ENCODE data around the gene STARD13.

STARD13 gene

DNA sequence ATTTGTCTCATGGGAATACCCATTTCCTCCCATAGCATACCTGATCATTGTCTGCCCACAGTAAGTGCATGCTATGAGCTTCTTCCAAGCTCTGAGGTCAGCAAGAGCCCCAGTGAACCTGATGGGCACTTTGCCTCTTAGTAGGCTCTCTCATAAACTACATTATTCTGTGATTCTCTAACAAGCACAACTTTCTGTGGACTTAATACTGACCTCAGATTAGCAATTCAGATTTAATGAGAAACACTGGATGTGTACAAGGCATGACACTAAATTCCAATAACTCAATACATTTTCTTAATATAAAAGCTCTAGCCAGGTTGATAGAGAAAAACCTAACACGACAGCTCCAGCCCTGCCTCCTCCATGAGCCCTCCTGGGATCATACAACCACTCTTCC lies 23.3 kb upstream of the STARD13 start:
- no peak for DNase-seq

GRCh38 chr13:33307843-33308242 lies 22.3 kb upstream of the STARD13 start:
- no peak for DNase-seq

DNA sequence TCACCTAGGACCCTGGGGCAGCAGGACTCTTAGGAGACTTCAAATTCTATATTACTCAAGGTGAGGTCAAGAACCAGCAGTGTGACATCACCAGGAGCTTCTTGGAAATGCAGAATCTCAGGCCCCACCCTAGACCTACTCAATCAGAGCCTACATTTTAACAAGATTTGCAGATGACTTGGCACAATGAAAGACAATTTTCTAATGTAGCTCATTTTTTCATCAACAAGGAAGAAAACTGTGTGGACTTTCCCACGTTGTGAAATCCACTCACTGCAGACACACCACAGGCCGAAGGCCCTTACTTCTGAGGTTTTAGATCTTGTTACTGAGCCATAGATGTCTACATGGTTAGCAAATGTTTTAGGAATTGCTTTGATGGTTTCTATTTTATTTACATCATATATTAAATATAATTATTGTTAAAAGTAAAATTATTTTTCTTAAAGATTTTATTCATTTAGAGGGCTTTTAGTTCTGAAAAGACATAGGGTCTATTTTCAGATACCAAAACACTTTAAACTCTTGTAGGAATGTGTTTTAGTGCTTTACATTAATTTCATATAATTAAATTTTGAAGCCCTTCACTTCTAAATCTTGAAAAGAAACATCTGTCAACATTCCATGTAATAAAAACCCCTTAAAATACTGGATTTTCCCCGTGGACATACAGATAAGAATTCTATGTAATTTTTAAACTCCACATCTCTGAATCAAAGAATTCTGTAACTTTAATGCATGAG lies 18.5 kb upstream of the STARD13 start:
- no peak for DNase-seq

GRCh38 chr13:33299626-33300025 lies 14.1 kb upstream of the STARD13 start:
- no peak for DNase-seq

GRCh38 chr13:33296793-33297425 lies 11.4 kb upstream of the STARD13 start:
- no peak for DNase-seq

GRCh38 chr13:33292712-33293111 lies 7.2 kb upstream of the STARD13 start:
- DNase-seq, result no peak

GRCh38 chr13:33290421-33290965 lies 4.9 kb upstream of the STARD13 start:
- no peak for DNase-seq

DNA sequence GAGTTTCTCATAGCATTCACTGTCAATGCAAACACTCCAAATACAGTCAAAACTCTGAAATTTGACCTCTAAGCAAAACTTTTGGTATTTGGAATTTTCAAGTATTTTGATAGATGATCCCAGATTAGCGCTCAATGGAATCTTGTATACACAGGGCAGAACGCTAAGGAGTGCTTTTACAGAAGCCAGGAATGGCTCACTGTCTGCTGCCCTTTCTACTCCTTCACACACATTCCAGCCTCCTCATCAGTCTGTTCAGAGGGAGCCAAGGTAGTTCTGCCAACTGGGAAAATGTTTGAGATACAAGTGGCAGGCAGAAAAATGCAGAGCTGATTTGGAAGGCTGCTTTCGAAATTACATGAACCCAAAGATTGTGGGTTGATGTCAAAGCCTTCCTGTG lies 4.4 kb upstream of the STARD13 start:
- no peak for DNase-seq

- no peak for DNase-seq
These were observed 1.8 kb upstream of the STARD13 start for GRCh38 chr13:33287142-33287882.

DNA sequence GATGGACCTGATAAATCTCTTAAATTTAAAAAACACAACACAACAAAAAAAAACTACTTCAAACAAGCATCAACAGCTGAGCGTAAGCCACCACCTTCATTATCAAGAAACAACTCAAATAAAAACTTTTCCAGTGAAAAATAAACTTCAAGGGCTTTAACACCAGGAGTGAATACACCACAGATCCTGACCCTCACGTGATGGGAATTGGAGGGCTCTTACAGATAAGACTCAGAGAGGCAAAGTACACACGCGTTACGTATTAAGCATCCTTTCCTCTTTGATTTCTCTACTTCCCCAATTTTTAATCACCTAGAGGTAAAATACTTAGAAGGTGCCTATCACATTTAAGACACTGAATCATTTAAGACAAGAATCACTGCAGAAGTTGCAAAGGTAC lies 573 bp upstream of the STARD13 start:
- no peak for DNase-seq

GRCh38 chr13:33284916-33285315 lies 639 bp downstream of the STARD13 start:
- no peak for DNase-seq

GRCh38 chr13:33284031-33284430 lies 1.5 kb downstream of the STARD13 start:
- no peak for DNase-seq

- no peak for DNase-seq
These were observed 2.2 kb downstream of the STARD13 start for GRCh38 chr13:33283195-33283911.

DNA sequence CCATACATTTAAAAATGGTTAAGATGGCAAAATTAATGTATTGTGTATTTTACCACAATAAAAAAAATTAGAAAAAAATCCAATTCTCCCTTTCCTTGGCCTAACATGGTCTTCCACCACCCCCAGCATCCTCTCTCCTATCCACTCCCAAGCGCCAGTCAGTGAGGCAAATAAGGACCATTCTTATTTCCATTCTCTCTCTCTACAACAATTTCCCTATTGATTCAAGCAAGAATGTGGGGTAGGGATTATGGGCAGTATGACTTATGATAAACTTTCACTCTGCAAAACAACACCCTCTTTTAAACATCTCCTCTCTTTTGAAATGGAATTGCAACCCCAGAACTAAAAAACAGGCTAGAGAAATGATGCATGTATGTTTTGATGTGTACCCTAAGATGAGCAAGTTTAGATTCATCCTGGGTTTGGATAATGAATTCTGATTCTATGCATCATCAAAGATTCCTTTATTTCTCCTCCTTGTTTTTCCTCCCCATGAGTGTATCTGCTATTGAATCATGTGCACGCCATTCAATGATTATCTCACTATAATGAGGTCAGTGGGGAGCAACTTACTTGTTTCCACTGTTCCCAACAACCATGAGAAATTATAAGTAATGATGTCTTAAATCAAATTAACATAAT lies 3.5 kb downstream of the STARD13 start:
- DNase-seq, result no peak

- no peak for DNase-seq
These were observed 4.6 kb downstream of the STARD13 start for GRCh38 chr13:33280923-33281322.

- no peak for DNase-seq
These were observed 5.2 kb downstream of the STARD13 start for GRCh38 chr13:33280279-33280905.

DNA sequence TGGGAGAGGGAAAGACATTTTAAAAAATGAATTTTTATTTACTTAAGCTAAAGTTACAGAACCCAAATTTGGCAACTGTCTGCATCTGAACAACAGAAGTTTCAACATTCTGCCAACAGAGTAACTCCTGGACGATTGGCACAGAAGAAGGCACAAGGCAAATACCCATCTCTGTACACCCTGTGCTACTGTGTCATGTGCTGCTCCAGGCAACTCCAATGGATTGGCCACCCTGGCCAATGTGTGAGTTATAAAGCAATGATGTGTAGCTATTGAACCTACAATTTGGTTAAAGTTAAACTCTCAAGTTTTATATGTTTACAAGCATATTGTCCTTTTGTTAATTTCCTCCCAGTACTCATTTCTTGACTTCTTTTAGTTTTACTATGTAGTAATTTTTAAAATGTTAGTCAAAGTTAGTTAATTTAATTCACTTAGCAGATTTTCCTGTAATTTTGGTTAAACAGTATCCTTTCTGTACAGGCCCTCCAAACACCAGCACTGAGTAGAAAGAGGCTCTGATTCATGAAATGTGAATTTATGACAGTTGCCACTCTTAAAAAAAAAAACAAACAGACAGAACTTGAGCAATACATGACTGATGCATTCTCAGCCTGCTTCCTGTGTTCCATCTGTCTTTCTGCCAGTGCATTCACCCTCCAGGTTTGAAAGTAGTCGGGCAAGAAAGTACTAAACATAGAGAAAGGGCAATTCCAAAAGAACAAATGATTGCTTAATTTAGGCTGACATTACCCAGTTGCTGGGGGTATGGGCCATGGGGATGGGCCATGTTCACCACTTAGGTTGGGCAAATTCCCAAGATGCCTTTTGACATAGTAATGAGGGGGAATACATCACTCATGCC lies 5.9 kb downstream of the STARD13 start:
- no peak for DNase-seq

DNA sequence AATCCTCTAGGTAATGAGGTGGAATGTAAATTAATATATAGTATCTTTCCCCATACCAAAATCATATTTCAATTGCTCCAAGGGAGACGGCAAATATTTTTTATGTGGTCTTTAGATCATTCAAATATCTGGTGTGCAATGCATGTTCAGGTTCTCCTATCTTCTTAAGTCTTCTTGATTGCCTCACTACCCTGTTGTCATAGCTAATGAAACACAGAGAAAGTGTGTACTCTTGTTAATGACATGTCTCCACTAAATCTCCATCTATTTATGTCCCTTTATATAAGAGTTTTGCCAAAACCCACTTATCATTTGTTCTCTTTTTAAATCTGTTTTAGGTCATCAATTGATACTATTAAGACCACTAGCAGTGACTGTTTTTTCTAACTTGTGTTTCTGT lies 6.6 kb downstream of the STARD13 start:
- DNase-seq, result no peak

GRCh38 chr13:33277946-33278345 lies 7.6 kb downstream of the STARD13 start:
- no peak for DNase-seq

DNA sequence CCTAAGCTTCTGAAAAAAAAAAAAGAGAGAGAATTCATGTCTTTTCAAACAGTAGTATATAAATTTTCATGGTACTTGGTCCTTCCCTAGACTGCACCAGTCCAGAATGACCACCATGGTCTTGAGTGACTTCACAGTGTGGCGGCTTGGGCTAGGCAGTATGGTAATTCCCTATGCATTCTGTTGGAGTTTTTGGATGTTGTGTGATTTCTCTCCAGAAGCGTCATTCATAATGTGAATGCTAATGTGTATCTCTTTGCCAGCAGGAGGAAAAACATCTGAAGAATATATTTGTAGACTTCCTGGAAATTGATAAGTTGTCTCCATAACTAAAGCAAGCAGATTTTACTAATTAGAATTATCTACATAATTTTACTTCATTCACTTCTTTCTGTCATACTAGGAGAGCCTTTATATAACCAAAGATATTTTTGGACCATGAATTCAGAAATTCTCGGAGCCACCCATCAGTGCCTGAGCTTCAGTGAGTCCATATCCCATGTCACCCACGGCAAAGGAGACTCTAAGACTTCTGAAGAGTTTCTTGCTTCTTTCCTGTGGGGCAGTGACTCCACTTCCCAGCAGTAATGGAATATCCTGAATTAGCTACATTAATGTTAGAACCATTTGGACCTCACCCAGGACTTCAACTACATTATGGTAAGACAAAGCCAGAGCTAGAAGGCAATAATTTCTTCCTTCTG lies 8.4 kb downstream of the STARD13 start:
- DNase-seq, result no peak
